Activated B cell treated with CpG ODN at 0.5 μM for 24 hours (primary cell): ENCODE results near the gene ASIC3. TPM values are rescaled to one million over a fixed set of nuclear protein-coding genes. Genes with fewer than 3 reads are reported as not detected.
A peak's percentile ranks its signal among the peaks of the same experiment; 100 is the strongest.

Experiments
- ATAC-seq: fragments of 200-7000 bp; cut with Tn5 transposase; one replicate; pipeline ENCODE4 v1.10.0; 2021; ENCODE audit warnings: low read depth, mild to moderate bottlenecking, moderate library complexity
- CTCF ChIA-PET: fragments of 350-600 bp; sonication (Branson Sonifier 250); formaldehyde crosslinking; loops from one replicate; lab custom pipeline; 2021; ENCODE audit warnings: antibody characterized with exemption; lab: Charles Lee
- POLR2A ChIA-PET: fragments of 350-600 bp; sonication (Branson Sonifier 250); formaldehyde crosslinking; loops from one replicate; lab custom pipeline; 2021; ENCODE audit warnings: antibody characterized with exemption; lab: Charles Lee
- DNase-seq: peaks from one replicate; pipeline ENCODE4 v3.0.0; 2022
- H3K27ac Mint-ChIP-seq: one replicate; pipeline ENCODE4 v1.8.0; 2020; ENCODE audit warnings: mixed read lengths
- H3K27me3 Mint-ChIP-seq: one replicate; pipeline ENCODE4 v1.8.0; 2021; ENCODE audit warnings: mixed read lengths
- H3K36me3 Mint-ChIP-seq: one replicate; pipeline ENCODE4 v1.8.0; 2021; ENCODE audit warnings: low read depth, mixed read lengths
- H3K4me1 Mint-ChIP-seq: one replicate; pipeline ENCODE4 v1.8.0; 2021; ENCODE audit warnings: mixed read lengths
- H3K4me3 Mint-ChIP-seq: one replicate; pipeline ENCODE4 v1.8.0; 2020; ENCODE audit warnings: mild to moderate bottlenecking, mixed read lengths
- H3K9me3 Mint-ChIP-seq: one replicate; pipeline ENCODE4 v1.8.0; 2020; ENCODE audit warnings: mixed read lengths
- intact Hi-C: fragments of 100-400 bp; cut with micrococcal nuclease; formaldehyde crosslinking; loops from one replicate; pipeline ENCODE4 v1.15.1; 2024
- total RNA-seq: library from RNA; stranded (reverse); gene quantifications from 2 replicates; pipeline ENCODE4 v1.2.3, GENCODE V29; 2022
- TF ChIP-seq, protein P1 (sequence below): fragments of 200-600 bp; IDR thresholded peaks from one replicate; pipeline ENCODE4 v1.8.0; 2022; ENCODE audit warnings: antibody characterized with exemption, mild to moderate bottlenecking

The ASIC3 gene
- total RNA-seq, 1 donor from 2014 or later, result 1.2 TPM

DNA sequence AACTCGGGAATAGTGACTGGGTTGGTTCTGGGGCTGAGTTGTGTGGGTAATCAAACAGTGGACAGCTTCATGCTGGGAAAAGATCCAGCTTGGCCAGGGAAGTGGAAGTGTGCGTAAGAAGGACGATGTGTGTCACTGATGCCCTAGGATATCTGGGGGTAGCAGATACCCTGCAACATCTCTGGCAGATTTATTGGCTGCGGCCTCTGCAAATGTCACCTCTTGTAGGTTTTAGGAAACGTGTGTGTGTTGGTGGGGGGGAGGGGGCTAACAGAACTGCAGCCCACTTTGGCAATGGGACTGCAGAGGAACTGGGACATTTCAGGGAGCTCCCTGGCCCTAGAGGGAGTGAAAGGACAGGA, 37.0 kb downstream of the ASIC3 start:
- ChIA-PET CTCF (no interaction called here), POLR2A (interaction anchor here (0.7 to 1.6 kb wide), 4 partner anchors 23 to 1247 kb away, joined by 3 to 7 read pairs (median 4); partner anchors contain the start of genes ABCB8, ABCF2 and ZNF862)
- Mint-ChIP-seq H3K27ac (peak overlapping the region; percentile 16), H3K27me3 (peaks cover 16% of the 10 kb centered on the region), H3K4me3 (peak overlapping the region; percentile 88), H3K36me3 (peaks cover 4% of the 10 kb centered on the region), H3K4me1 (peaks cover 46% of the 10 kb centered on the region), H3K9me3 (no peaks in the 10 kb centered on the region)
- DNase-seq (no peak), ATAC-seq (no peak)
- intact Hi-C loops, result loop anchor here (10.0 kb wide), 2 partner anchors 789 to 1461 kb away; partner anchors contain the start of gene PRKAG2
- TF ChIP-seq, protein P1, sequence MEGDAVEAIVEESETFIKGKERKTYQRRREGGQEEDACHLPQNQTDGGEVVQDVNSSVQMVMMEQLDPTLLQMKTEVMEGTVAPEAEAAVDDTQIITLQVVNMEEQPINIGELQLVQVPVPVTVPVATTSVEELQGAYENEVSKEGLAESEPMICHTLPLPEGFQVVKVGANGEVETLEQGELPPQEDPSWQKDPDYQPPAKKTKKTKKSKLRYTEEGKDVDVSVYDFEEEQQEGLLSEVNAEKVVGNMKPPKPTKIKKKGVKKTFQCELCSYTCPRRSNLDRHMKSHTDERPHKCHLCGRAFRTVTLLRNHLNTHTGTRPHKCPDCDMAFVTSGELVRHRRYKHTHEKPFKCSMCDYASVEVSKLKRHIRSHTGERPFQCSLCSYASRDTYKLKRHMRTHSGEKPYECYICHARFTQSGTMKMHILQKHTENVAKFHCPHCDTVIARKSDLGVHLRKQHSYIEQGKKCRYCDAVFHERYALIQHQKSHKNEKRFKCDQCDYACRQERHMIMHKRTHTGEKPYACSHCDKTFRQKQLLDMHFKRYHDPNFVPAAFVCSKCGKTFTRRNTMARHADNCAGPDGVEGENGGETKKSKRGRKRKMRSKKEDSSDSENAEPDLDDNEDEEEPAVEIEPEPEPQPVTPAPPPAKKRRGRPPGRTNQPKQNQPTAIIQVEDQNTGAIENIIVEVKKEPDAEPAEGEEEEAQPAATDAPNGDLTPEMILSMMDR, result no peak

DNA sequence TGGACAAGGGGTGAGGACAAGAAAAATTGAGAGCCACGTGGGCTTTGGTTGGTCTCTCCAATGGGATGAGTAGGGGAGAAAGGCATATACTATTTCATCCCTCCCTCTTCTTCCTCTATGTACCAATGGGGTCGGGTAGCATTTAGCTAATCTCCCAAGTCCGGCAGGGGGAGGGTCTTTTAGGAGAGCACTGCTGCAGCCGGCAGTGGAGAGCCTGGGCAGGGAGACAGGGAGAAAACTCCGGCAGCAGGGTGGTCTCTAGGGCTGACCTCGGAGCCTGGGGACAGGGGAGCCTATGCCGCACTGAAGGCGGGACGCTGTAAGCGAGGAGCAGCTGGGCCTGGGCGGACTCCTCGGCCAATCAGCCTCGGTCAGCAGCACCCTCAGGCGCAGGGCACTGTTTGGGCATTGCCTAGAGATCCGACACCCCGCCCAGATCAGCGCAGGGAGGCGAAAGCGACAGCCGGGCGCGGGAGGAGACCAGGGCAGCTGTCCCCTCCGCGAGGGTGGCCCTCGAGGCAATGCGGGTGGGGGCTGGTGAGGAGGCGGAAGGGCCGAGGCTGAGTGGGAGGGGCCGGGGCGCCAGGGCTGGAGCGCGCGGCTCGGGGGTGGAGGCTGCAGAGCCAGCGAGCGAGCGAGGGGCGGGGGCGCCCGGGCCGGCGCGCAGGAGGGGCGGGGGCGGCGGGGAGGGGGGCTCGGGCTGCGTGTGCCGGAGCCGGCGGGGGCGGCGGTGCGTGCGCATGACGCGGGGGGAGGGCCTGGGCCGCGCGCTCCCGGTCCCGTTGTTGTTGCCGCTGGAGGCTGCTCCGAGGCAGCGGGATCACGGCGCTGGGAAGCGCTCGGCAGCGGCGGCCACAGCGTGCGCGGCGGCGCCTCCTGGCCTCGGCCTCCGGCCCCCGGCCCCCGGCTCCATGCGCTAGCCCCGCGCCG, 37.6 kb downstream of the ASIC3 start, which contains the start of gene AGAP3:
TSS of gene AGAP3 (plus strand) at position 785 of the 930 bp plus-strand sequence. CDS start 267 bp downstream, outside the sequence.
- ChIA-PET POLR2A (interaction anchor here (0.7 to 1.2 kb wide), 2 partner anchors 22 to 57 kb away, joined by 3 to 7 read pairs; partner anchors contain the start of gene ABCB8), CTCF (no interaction called here)
- no peaks in the 10 kb centered on the region for H3K9me3 Mint-ChIP-seq
- TF ChIP-seq, protein P1, result no peak
- peak within 1 kb of the TSS; percentile 16 for H3K27ac Mint-ChIP-seq
- peaks cover 46% of the 10 kb centered on the region for H3K4me1 Mint-ChIP-seq
- peak; percentile 36 for ATAC-seq
- H3K4me3 Mint-ChIP-seq, result peak within 1 kb of the TSS; percentile 88
- DNase-seq, result peak; percentile 52
- H3K36me3 Mint-ChIP-seq, result peaks cover 4% of the 10 kb centered on the region
- intact Hi-C loops, result loop anchor here (10.0 kb wide), 2 partner anchors 789 to 1461 kb away; partner anchors contain the start of gene PRKAG2
- peaks cover 18% of the 10 kb centered on the region for H3K27me3 Mint-ChIP-seq

DNA sequence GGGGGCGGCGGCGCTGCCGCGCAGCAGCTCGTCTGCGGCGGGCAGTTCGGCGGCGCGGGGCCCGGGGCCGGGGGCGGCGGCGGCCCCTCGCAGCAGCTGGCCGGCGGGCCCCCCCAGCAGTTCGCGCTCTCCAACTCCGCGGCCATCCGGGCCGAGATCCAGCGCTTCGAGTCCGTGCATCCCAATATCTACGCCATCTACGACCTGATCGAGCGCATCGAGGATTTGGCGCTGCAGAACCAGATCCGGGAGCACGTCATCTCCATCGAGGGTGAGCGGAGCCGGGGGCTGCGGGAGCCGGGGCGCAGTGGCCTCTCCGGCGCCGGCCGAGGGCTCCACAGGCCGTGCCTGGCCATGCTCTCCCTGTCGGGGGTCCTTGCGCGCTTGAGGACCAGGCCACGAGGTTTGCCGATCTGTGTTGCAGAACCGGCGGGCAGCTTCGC, 38.5 kb downstream of the ASIC3 start:
- CTCF ChIA-PET, result interaction anchor here (1.2 to 1.5 kb wide), 2 partner anchors 25 to 189 kb away, joined by 3 read pairs; no protein-coding TSS in a partner anchor
- DNase-seq (no peak), ATAC-seq (no peak)
- POLR2A ChIA-PET, result interaction anchor here (1.0 kb wide), 1 partner anchor 59 kb away, joined by 4 read pairs; the partner anchor contains the start of gene ABCB8
- Mint-ChIP-seq H3K27me3 (peaks cover 21% of the 10 kb centered on the region), H3K4me1 (peaks cover 45% of the 10 kb centered on the region), H3K27ac (no peak overlapping the region), H3K4me3 (peak overlapping the region; percentile 86), H3K36me3 (peaks cover 4% of the 10 kb centered on the region), H3K9me3 (no peaks in the 10 kb centered on the region)
- intact Hi-C loops, result loop anchor here (10.0 kb wide), 2 partner anchors 788 to 1462 kb away; partner anchors contain the start of gene PRKAG2
- TF ChIP-seq, protein P1, result no peak

DNA sequence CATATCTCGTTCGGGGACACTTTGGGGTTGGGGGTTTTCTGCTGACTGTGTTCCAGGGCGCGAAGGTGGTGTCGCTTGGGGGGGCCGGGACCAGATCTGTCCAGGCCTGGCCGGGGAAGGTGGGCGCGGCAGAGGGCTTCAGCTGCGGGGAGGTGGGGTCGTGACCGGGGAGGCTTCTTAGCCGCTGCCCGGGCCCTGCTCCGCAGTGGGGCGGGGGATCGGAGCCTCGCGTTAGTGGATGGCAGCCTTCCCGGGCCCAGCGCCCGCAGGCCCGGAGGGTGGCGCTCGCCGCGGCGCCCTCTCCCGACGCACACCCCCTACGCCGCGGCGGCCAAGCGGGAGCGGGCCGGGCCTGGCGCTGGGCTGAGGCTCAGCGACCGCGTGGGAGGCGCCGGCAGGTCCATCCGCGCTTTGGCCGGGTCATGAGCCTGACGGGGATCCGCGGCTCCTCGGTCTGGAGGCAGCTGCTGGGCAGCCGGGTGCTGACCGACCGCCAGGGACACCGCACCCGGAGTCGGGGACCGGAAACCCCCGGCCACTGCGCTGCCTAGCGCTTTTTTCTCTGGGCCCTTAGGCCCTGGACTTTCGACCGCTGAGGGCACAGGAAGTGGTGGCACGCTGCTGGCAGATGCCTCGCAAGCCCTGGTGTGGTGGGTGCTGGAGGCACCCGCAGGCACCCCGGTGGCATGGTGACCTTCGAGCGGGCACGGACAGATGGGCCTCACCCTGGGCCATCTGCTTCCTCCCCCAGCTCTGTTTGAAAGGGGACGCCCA, 39.1 kb downstream of the ASIC3 start:
- peaks cover 4% of the 10 kb centered on the region for H3K36me3 Mint-ChIP-seq
- no peaks in the 10 kb centered on the region for H3K9me3 Mint-ChIP-seq
- intact Hi-C loops, result loop anchor here (1.0 to 10.0 kb wide), 4 partner anchors 24 to 1463 kb away; partner anchors contain the start of gene PRKAG2
- ATAC-seq (no peak), DNase-seq (peak; percentile 50)
- H3K27ac Mint-ChIP-seq, result no peak overlapping the region
- H3K4me1 Mint-ChIP-seq, result peaks cover 40% of the 10 kb centered on the region
- ChIA-PET CTCF (interaction anchor here (1.2 to 1.5 kb wide), 2 partner anchors 24 to 189 kb away, joined by 3 read pairs; no protein-coding TSS in a partner anchor), POLR2A (interaction anchor here (1.0 to 1.4 kb wide), 2 partner anchors 18 to 59 kb away, joined by 3 to 4 read pairs; partner anchors contain the start of gene ABCB8)
- H3K4me3 Mint-ChIP-seq, result peak overlapping the region; percentile 86
- peaks cover 21% of the 10 kb centered on the region for H3K27me3 Mint-ChIP-seq
- TF ChIP-seq, protein P1, result no peak
